Right lobe of liver (tissue), 4 donors: ENCODE results near the gene ROPN1L.

Source experiments
- CTCF ChIP-seq, 4 donors: fragments of 200-600 bp in 3 of 4; fragments of 450-650 bp in 1 of 4; IDR thresholded peaks; one replicate each; pipeline versions ENCODE4 v1.5.1 to v1.8.0; 2016 to 2022; ENCODE audit warnings: antibody characterized with exemption in 4 of 4, mild to moderate bottlenecking in 2 of 4
- POLR2A ChIP-seq: fragments of 450-650 bp; IDR thresholded peaks from one replicate; pipeline ENCODE4 v1.6.1; 2017; ENCODE audit warnings: antibody characterized with exemption, mild to moderate bottlenecking
- donor health status: DM: no; HTN: no; CAD: no.
- donor health status: DM: no; HTN: no; CAD: no.
- donor health status: DM: no; HTN: yes; CAD: no.

DNA sequence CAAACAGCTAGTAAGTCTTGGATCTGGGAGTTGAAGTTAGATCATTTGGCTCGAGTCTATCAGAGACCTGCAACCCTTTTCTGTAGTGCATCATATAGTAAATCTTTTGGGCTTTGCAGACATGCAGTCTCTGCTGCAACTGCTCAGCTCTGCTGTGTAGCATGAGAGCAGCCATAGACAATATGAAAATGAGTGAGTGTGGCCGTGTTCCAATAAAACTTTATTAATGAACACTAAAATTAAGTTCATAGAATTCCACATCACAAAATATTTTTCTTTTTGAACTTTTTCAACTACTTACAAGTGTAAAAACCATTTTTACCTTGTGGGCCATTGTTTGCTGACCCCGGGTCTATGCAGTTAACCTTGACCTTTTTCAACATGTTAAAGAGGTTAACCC, 35.2 kb downstream of the ROPN1L start:
- TF ChIP-seq POLR2A (no peak), CTCF (IDR thresholded peaks at IDR 0.05) (no peak)
